ENCODE measurements around the gene KLHL28.

The KLHL28 gene

GRCh38 chr14:44954750-44955149 is 7.0 kb downstream of the KLHL28 start:
- no peak for TF ChIP-seq CTCF (IDR thresholded peaks at IDR 0.05; ENCODE audit: control insufficient read depth, extremely low read depth, insufficient read depth)

GRCh38 chr14:44952391-44953110 is 9.2 kb downstream of the KLHL28 start:
- H3K4me3 ChIP-seq (ENCODE audit: low read depth, low read length): 0 out of 2 replicates have a peak overlapping the region, but pooled peaks have one; percentile 1
- DNase-seq (ENCODE audit: low read depth): no peak

More at GRCh38 chr14:44954750-44955149, 7.0 kb downstream of the KLHL28 start:
- no peak overlapping the region for H3K4me3 ChIP-seq (ENCODE audit: low read depth, low read length)
- DNase-seq (ENCODE audit: low read depth): no peak

GRCh38 chr14:44951051-44951450 is 10.7 kb downstream of the KLHL28 start:
- no peak for TF ChIP-seq CTCF (IDR thresholded peaks at IDR 0.05; ENCODE audit: control insufficient read depth, extremely low read depth, insufficient read depth)
- H3K4me3 ChIP-seq (ENCODE audit: low read depth, low read length): no peak overlapping the region
- no peak for DNase-seq (ENCODE audit: low read depth)

More at GRCh38 chr14:44952391-44953110, 9.2 kb downstream of the KLHL28 start:
- no peak for TF ChIP-seq CTCF (IDR thresholded peaks at IDR 0.05; ENCODE audit: control insufficient read depth, extremely low read depth, insufficient read depth)

- no peak overlapping the region for H3K4me3 ChIP-seq (ENCODE audit: low read depth, low read length)
- no peak for DNase-seq (ENCODE audit: low read depth)
- TF ChIP-seq CTCF (IDR thresholded peaks at IDR 0.05; ENCODE audit: control insufficient read depth, extremely low read depth, insufficient read depth): no peak
Measured at GRCh38 chr14:44945264-44945663, 16.5 kb downstream of the KLHL28 start.

- TF ChIP-seq CTCF (IDR thresholded peaks at IDR 0.05; ENCODE audit: control insufficient read depth, extremely low read depth, insufficient read depth): no peak
- no peak for DNase-seq (ENCODE audit: low read depth)
- no peak overlapping the region for H3K4me3 ChIP-seq (ENCODE audit: low read depth, low read length)
Measured at GRCh38 chr14:44944107-44944506, 17.6 kb downstream of the KLHL28 start.

- no peak for TF ChIP-seq CTCF (IDR thresholded peaks at IDR 0.05; ENCODE audit: control insufficient read depth, extremely low read depth, insufficient read depth)
- DNase-seq (ENCODE audit: low read depth): no peak
- no peak overlapping the region for H3K4me3 ChIP-seq (ENCODE audit: low read depth, low read length)
Measured at GRCh38 chr14:44942436-44942835, 19.3 kb downstream of the KLHL28 start.

- DNase-seq (ENCODE audit: low read depth): no peak
- TF ChIP-seq CTCF (IDR thresholded peaks at IDR 0.05; ENCODE audit: control insufficient read depth, extremely low read depth, insufficient read depth): no peak
- H3K4me3 ChIP-seq (ENCODE audit: low read depth, low read length): no peak overlapping the region
Measured at GRCh38 chr14:44941591-44941990, 20.2 kb downstream of the KLHL28 start.
